Peyer's patch (tissue), 4 donors: ENCODE data around the gene VEGFD. TPM values are rescaled to one million over a fixed set of nuclear protein-coding genes. Genes with fewer than 3 reads are reported as not detected.

Experiments used
- DNase-seq, 3 donors: peaks; one replicate each; pipeline ENCODE4 v3.0.0-alpha.2; 2017 to 2019
- H3K27ac ChIP-seq, 4 donors: fragments of 200-600 bp; sonication (generic); one replicate each; pipeline ENCODE4 v1.5.1; 2016 to 2019
- H3K27me3 ChIP-seq, 2 donors: fragments of 200-600 bp; sonication (generic); one replicate each; pipeline ENCODE4 v1.5.1; 2019
- H3K36me3 ChIP-seq, 3 donors: fragments of 200-600 bp; sonication (generic); one replicate each; pipeline ENCODE4 v1.5.1; 2016 to 2019
- H3K4me1 ChIP-seq, 4 donors: fragments of 200-600 bp; sonication (generic); one replicate each; pipeline ENCODE4 v1.5.1; 2016 to 2019
- H3K4me3 ChIP-seq, 4 donors: fragments of 200-600 bp; sonication (generic); 1 replicate in 3 of 4; 2 replicates in 1 of 4; pipeline ENCODE4 v1.5.1; 2016 to 2019; ENCODE audit warnings: mild to moderate bottlenecking in 1 of 4
- H3K9me3 ChIP-seq, 4 donors: fragments of 200-600 bp; sonication (generic); one replicate each; pipeline ENCODE4 v1.5.1; 2016 to 2019; ENCODE audit warnings: mild to moderate bottlenecking in 1 of 4
- CTCF ChIP-seq, 6 experiments: fragments of 450-650 bp in 4 of 6; fragments of 200-600 bp in 2 of 6; sonication (generic) in 1 of 6; IDR thresholded peaks; one replicate each; pipeline ENCODE4 v1.5.1; 2017 to 2019; ENCODE audit warnings: antibody characterized with exemption in 6 of 6, mild to moderate bottlenecking in 3 of 6, moderate library complexity in 1 of 6
- POLR2A ChIP-seq, 2 donors: fragments of 450-650 bp; IDR thresholded peaks; one replicate each; pipeline ENCODE4 v1.5.1; 2017; ENCODE audit warnings: antibody characterized with exemption in 2 of 2, mild to moderate bottlenecking in 2 of 2, moderate library complexity in 2 of 2
- total RNA-seq, 4 donors: library from RNA; depleted of rRNA; stranded (reverse); fragments of >200 nt; gene quantifications; one replicate each; pipeline ENCODE4 v1.1.0, GENCODE V29; 2016

VEGFD gene
- total RNA-seq, result 1 to 10 TPM in 2 of 4 donors, not detected in 2; 1.9 to 3.4 TPM

- Histone ChIP-seq H3K27me3 (no peaks in the 10 kb centered on the region), H3K4me3 (no peak within 1 kb of the TSS), H3K27ac (no peak within 1 kb of the TSS), H3K9me3 (no peaks in the 10 kb centered on the region), H3K36me3 (no peaks in the 10 kb centered on the region), H3K4me1 (no peaks in the 10 kb centered on the region)
- TF ChIP-seq CTCF (IDR thresholded peaks at IDR 0.05) (no peak), POLR2A (IDR thresholded peaks at IDR 0.05) (no peak)
- DNase-seq, result no peak
These were observed at the start of gene VEGFD for GRCh38 chrX:15384304-15384703. Gene VEGFD, minus strand, starts transcription at chrX:15384413. Its CDS starts 467 bp downstream, at chrX:15383946.

- Histone ChIP-seq H3K36me3 (no peaks in the 10 kb centered on the region), H3K27me3 (no peaks in the 10 kb centered on the region), H3K4me3 (no peak overlapping the region), H3K9me3 (no peaks in the 10 kb centered on the region), H3K4me1 (no peaks in the 10 kb centered on the region), H3K27ac (no peak overlapping the region)
- TF ChIP-seq CTCF (IDR thresholded peaks at IDR 0.05) (no peak), POLR2A (IDR thresholded peaks at IDR 0.05) (no peak)
- no peak for DNase-seq
These were observed 46.4 kb upstream of the VEGFD start for GRCh38 chrX:15430584-15430983.

GRCh38 chrX:15430076-15430475, 45.9 kb upstream of the VEGFD start:
- Histone ChIP-seq H3K36me3 (no peaks in the 10 kb centered on the region), H3K4me1 (no peaks in the 10 kb centered on the region), H3K9me3 (no peaks in the 10 kb centered on the region), H3K4me3 (no peak overlapping the region), H3K27me3 (no peaks in the 10 kb centered on the region), H3K27ac (no peak overlapping the region)
- TF ChIP-seq POLR2A (IDR thresholded peaks at IDR 0.05) (no peak), CTCF (IDR thresholded peaks at IDR 0.05) (no peak)
- no peak for DNase-seq

GRCh38 chrX:15425024-15425423, 40.8 kb upstream of the VEGFD start:
- TF ChIP-seq POLR2A (IDR thresholded peaks at IDR 0.05), result no peak
- no peak for TF ChIP-seq CTCF (IDR thresholded peaks at IDR 0.05)
- no peaks in the 10 kb centered on the region for H3K9me3 ChIP-seq
- no peak overlapping the region for H3K4me3 ChIP-seq
- H3K27ac ChIP-seq, result no peak overlapping the region
- no peaks in the 10 kb centered on the region for H3K4me1 ChIP-seq
- no peaks in the 10 kb centered on the region for H3K36me3 ChIP-seq
- H3K27me3 ChIP-seq, result no peaks in the 10 kb centered on the region
- no peak for DNase-seq

- H3K4me3 ChIP-seq, result no peak overlapping the region
- DNase-seq, result no peak
- no peaks in the 10 kb centered on the region for H3K27me3 ChIP-seq
- H3K36me3 ChIP-seq, result no peaks in the 10 kb centered on the region
- TF ChIP-seq POLR2A (IDR thresholded peaks at IDR 0.05), result no peak
- no peak for TF ChIP-seq CTCF (IDR thresholded peaks at IDR 0.05)
- no peak overlapping the region for H3K27ac ChIP-seq
- H3K4me1 ChIP-seq, result no peaks in the 10 kb centered on the region
- H3K9me3 ChIP-seq, result no peaks in the 10 kb centered on the region
These were observed 34.5 kb upstream of the VEGFD start for GRCh38 chrX:15418707-15419181.
